HFF-Myc (cell line): ENCODE results near the gene ANKRD55.

Experiments
- DNase-seq: peaks from one replicate; pipeline ENCODE4 v3.0.0-alpha.2; 2011; ENCODE audit warnings: low read depth; ENCODE audit errors: extremely low read depth
- H3K4me3 ChIP-seq: replicated peaks from 2 replicates; pipeline ENCODE4 v1.5.1; 2011; ENCODE audit warnings: low read depth, mild to moderate bottlenecking, control low read depth, low read length
- TF ChIP-seq, protein P1 (sequence below): IDR thresholded peaks from 2 replicates; pipeline ENCODE4 v1.5.1; 2012; ENCODE audit warnings: mild to moderate bottlenecking, low read depth, low read length, control low read depth; ENCODE audit errors: missing control alignments

ANKRD55 gene

DNA sequence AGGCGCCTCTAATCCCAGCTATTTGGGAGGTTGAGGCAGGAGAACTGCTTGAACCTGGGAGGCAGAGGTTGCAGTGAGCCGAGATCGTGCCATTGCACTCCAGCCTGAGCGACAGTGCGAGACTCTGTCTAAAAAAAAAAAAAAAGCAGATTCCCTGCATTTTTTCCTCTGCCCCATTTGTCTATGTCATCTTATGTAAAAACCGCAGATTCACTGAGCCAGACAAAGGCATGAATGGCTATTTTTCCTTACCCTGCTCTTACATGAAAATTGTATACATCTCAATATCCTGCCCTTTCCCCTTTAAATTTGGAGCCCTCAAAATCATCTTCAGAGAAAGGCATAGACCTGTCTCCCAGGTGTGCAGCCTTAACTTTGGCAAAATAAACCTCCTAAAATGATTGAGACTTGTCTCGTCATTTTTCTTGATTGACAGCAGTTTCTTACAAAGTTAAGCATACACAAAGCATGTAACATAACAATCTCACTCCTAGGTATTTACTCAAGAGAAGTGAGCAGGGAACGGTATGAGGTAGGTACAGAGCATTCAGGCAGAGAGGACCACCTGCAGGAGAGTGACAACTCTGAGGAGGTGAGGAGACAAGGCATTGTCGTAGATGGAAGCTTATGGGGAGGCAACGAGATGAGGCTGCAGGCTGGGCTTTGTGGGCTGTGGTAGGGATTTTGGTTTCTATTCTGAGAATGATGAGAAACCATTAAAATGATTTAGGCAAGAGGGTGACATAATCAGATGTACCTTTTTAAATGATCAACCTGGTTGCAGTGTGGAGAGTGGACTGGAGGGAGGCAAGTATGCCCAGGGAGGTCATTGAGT is 172.6 kb downstream of the ANKRD55 start:
- DNase-seq, result no peak
- TF ChIP-seq, protein P1, sequence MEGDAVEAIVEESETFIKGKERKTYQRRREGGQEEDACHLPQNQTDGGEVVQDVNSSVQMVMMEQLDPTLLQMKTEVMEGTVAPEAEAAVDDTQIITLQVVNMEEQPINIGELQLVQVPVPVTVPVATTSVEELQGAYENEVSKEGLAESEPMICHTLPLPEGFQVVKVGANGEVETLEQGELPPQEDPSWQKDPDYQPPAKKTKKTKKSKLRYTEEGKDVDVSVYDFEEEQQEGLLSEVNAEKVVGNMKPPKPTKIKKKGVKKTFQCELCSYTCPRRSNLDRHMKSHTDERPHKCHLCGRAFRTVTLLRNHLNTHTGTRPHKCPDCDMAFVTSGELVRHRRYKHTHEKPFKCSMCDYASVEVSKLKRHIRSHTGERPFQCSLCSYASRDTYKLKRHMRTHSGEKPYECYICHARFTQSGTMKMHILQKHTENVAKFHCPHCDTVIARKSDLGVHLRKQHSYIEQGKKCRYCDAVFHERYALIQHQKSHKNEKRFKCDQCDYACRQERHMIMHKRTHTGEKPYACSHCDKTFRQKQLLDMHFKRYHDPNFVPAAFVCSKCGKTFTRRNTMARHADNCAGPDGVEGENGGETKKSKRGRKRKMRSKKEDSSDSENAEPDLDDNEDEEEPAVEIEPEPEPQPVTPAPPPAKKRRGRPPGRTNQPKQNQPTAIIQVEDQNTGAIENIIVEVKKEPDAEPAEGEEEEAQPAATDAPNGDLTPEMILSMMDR, result no peak

DNA sequence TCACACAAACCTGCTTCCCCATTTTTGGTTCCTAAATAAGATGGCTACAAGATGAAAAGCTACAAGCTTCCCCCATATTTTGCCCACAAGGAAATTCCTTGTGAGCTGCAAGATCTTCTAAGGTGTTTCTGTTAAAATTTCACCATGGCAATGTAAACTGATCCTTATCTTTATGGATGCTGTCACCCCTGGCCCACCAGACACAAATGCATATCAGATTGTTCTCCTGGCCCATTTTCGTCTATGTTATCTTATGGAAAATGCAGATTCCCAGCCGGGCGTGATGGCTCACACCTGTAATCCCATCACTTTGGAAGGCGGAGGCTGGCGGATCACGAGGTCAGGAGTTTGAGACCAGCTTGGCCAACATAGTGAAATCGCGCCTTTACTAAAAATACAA is 173.3 kb downstream of the ANKRD55 start:
- TF ChIP-seq, protein P1, result no peak
- H3K4me3 ChIP-seq, result no peak overlapping the region
- DNase-seq, result no peak

More for the DNA sequence above, 172.6 kb downstream of the ANKRD55 start:
- no peak overlapping the region for H3K4me3 ChIP-seq

DNA sequence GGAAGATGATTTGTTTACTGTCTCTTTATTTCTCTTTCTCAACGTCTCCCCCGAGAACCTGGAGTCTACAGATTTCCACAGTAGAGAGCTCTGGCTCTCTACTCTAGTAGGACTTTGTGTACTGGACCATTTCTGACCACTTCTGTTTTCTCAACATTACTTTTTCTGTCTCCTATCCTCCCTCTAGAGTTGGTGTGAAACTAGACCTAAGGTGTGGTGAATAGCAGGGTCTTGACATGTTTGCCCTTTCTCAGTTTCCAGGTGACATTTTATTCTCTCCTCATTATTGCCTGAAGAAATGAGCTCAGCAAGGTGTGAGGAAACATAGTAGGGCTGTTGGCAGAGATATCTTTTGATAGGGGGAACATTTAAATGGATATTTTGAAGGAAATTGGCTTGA is 176.3 kb downstream of the ANKRD55 start:
- no peak overlapping the region for H3K4me3 ChIP-seq
- TF ChIP-seq, protein P1, result no peak
- DNase-seq, result no peak

DNA sequence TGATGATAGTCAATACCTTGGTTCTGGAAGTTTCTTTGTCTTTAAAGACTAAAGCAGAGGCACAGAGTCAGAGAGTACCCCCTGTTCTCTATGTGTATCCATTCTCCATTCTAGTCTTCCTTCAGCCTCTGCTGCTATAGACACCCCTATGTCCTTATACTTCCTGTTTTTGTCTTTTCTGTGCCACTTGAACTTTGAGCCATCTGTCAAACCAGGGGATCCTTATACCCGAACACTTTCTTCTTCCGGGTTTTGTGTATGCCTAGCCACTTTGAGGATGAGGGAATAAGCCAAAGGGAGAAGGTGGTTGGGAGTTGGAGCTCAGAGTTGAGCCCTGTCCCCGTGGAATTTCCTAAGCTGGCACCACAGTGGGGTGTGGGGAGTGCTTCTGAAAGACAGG is 177.3 kb downstream of the ANKRD55 start:
- DNase-seq, result no peak
- H3K4me3 ChIP-seq, result no peak overlapping the region
- TF ChIP-seq, protein P1, result no peak

DNA sequence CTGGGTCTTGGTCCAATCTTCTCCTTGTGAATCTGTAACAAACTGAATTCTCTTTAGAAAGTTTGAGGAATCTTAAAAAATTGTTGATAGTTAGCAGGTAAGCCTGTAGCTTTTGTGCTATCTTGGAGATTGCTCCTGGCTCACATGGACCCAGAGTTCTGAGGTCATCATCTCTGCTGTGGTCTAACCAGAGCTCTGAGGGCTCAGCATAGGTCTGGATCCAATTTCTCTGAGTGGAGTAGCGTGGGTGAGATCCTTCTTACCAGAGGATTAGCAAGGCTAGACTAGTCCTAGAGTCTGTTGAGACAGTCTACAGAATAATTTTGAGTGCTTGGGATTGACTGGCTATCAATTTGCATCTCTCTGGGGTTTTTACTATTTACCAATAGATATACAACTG is 177.8 kb downstream of the ANKRD55 start:
- no peak overlapping the region for H3K4me3 ChIP-seq
- TF ChIP-seq, protein P1, result no peak
- DNase-seq, result no peak

DNA sequence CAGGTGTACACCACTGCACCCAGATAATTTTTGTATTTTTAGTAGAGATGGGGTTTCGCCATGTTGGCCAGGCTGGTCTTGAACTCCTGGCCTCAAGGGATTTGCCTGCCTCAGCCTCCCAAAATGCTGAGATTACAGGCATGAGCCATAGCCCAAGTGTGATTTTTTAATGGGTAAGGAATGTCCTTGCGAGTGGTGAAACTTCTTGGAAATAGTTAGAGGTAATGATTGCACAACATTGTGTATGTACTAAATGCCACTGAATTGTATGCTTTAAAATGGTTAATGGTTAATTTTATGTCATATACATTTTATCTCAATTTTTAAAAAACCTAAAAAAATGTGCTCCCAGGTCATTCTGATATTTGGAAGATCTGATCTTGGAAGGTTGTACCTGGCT is 178.5 kb downstream of the ANKRD55 start:
- no peak overlapping the region for H3K4me3 ChIP-seq
- no peak for DNase-seq
- TF ChIP-seq, protein P1, result no peak
